Measurements from ENCODE around the gene PRICKLE4. TPM values are rescaled to one million over a fixed set of nuclear protein-coding genes. Genes with fewer than 3 reads are reported as not detected.
A peak's percentile ranks its signal among the peaks of the same experiment; 100 is the strongest.

Gene PRICKLE4
- total RNA-seq, 1 donor from 2014 or later, result 2.3 TPM

- H3K27ac Mint-ChIP-seq (ENCODE audit: unreplicated experiment), result no peak overlapping the region
Observed at GRCh38 chr6:41823178-41823577, 42.6 kb downstream of the PRICKLE4 start.

GRCh38 chr6:41824571-41825569, 44.3 kb downstream of the PRICKLE4 start:
- no peak for TF ChIP-seq CTCF (IDR thresholded peaks at IDR 0.05)
- Mint-ChIP-seq H3K27ac (ENCODE audit: unreplicated experiment) (peak overlapping the region; percentile 24), H3K27me3 (ENCODE audit: unreplicated experiment) (no peaks in the 10 kb centered on the region), H3K4me3 (ENCODE audit: unreplicated experiment) (no peak overlapping the region), H3K4me1 (ENCODE audit: unreplicated experiment) (peaks cover 11% of the 10 kb centered on the region), H3K36me3 (ENCODE audit: unreplicated experiment) (no peaks in the 10 kb centered on the region), H3K9me3 (ENCODE audit: unreplicated experiment) (no peaks in the 10 kb centered on the region)
- no peak for DNase-seq (ENCODE audit: extremely low spot score, unreplicated experiment)

More at GRCh38 chr6:41823178-41823577, 42.6 kb downstream of the PRICKLE4 start:
- no peaks in the 10 kb centered on the region for H3K36me3 Mint-ChIP-seq (ENCODE audit: unreplicated experiment)
- peaks cover 11% of the 10 kb centered on the region for H3K4me1 Mint-ChIP-seq (ENCODE audit: unreplicated experiment)
- no peaks in the 10 kb centered on the region for H3K9me3 Mint-ChIP-seq (ENCODE audit: unreplicated experiment)
- H3K4me3 Mint-ChIP-seq (ENCODE audit: unreplicated experiment), result no peak overlapping the region
- TF ChIP-seq CTCF (IDR thresholded peaks at IDR 0.05), result no peak
- no peak for DNase-seq (ENCODE audit: extremely low spot score, unreplicated experiment)
- no peaks in the 10 kb centered on the region for H3K27me3 Mint-ChIP-seq (ENCODE audit: unreplicated experiment)

- H3K27ac Mint-ChIP-seq (ENCODE audit: unreplicated experiment), result no peak overlapping the region
- no peak overlapping the region for H3K4me3 Mint-ChIP-seq (ENCODE audit: unreplicated experiment)
- no peak for TF ChIP-seq CTCF (IDR thresholded peaks at IDR 0.05)
- H3K27me3 Mint-ChIP-seq (ENCODE audit: unreplicated experiment), result no peaks in the 10 kb centered on the region
- H3K36me3 Mint-ChIP-seq (ENCODE audit: unreplicated experiment), result no peaks in the 10 kb centered on the region
- no peak for DNase-seq (ENCODE audit: extremely low spot score, unreplicated experiment)
- H3K9me3 Mint-ChIP-seq (ENCODE audit: unreplicated experiment), result no peaks in the 10 kb centered on the region
- H3K4me1 Mint-ChIP-seq (ENCODE audit: unreplicated experiment), result peaks cover 11% of the 10 kb centered on the region
Observed at GRCh38 chr6:41826343-41827022, 45.9 kb downstream of the PRICKLE4 start.

- Mint-ChIP-seq H3K27me3 (ENCODE audit: unreplicated experiment) (no peaks in the 10 kb centered on the region), H3K27ac (ENCODE audit: unreplicated experiment) (no peak overlapping the region), H3K4me1 (ENCODE audit: unreplicated experiment) (peaks cover 7% of the 10 kb centered on the region), H3K36me3 (ENCODE audit: unreplicated experiment) (peaks cover 2% of the 10 kb centered on the region), H3K9me3 (ENCODE audit: unreplicated experiment) (peaks cover 4% of the 10 kb centered on the region), H3K4me3 (ENCODE audit: unreplicated experiment) (no peak overlapping the region)
- no peak for TF ChIP-seq CTCF (IDR thresholded peaks at IDR 0.05)
- DNase-seq (ENCODE audit: extremely low spot score, unreplicated experiment), result no peak
Observed at GRCh38 chr6:41832263-41832662, 51.7 kb downstream of the PRICKLE4 start.

Data from osteocyte (in vitro differentiated cells).